Astrocyte of the hippocampus (primary cell): ENCODE data around the gene C9orf85.
A peak's percentile ranks its signal among the peaks of the same experiment; 100 is the strongest.
"Not testable (repeated sequence)": the region's sequence is repeated elsewhere in the genome, so short reads cannot be mapped to it uniquely, and the experiment has no call there.

Experiments used
- DNase-seq: peaks from one replicate; pipeline ENCODE4 v3.0.0; 2011; ENCODE audit warnings: low read depth, low spot score

Gene C9orf85

DNA sequence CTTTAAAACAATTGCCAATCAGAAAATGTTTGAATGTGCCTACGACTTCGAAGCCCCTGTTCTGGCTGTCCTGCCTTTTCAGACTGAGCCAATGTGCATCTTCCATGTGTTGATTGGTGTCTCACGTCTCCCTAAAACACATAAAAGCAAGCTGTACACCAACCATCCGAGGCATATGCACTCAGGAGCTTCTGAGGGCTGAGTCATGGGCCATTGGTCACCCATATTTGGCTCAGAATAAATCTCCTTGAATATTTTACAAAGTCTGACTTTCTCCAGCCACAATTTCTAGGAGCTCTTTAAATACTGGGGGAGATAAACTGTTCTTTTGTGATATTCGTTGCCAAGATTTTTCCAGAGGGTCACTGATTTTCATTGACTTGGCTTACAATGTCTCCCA lies 95.1 kb downstream of the C9orf85 start:
- peak; percentile 42 for DNase-seq

DNA sequence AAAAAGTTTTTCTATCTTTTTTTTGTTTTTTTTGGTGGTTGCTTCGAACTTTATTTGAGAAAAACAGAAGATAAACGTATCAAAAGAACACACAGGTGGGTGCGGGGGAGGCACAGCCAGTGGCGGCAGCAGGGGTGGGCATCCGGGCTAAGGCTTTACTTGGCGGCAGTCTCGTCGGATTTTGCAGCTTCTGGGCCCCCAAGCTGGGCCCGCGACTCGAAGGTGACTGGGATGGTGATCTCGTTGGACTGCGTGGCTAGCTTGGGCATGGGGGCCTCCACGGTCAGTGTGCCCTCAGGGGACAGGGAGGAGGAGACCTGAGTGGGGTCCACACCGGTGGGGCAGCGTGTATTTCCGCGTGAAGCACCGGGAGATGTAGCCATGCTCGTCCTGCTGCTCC lies 96.3 kb downstream of the C9orf85 start:
- DNase-seq: not testable (repeated sequence)

DNA sequence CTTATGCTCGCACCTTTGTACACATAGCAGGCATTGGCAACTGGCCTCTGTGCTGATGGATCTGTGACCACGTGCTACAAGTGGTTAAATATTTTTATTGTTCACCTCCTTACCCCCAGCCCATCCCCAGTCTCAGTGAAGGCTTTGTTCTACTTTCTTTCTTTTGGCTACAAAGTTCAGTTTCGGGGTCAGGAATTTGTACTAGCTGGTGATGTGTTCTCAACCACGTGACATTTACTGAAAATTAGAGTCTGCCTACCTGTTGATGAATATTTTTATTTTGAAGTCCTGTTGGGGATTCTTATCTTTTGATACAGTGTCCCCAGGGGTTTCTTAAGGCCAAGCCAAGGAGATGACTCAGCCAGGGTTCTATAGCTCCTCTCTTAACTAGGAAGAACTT lies 101.2 kb downstream of the C9orf85 start:
- DNase-seq: no peak

DNA sequence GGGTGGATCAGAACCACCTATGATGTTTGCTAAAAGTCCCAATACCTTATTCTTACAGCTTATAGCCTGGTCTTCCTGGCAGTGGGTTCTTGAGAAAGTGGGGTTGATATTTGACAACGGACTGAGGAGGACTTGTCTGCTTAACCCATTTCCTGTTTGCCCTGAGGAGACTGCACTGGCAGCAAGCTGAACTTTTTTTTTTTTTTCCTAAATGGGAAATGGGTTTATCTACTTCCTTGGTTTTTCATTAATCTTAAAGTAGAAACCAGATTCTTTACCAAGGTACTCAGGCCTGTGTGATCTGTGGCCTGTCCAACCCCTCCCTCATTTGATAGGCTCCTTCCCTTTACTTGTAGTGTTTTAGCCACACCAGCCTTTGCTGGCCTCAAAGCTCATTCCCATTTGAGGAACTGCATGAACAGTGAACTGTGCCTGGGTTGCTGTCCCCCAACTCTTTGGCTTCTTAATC lies 101.9 kb downstream of the C9orf85 start:
- DNase-seq: no peak

DNA sequence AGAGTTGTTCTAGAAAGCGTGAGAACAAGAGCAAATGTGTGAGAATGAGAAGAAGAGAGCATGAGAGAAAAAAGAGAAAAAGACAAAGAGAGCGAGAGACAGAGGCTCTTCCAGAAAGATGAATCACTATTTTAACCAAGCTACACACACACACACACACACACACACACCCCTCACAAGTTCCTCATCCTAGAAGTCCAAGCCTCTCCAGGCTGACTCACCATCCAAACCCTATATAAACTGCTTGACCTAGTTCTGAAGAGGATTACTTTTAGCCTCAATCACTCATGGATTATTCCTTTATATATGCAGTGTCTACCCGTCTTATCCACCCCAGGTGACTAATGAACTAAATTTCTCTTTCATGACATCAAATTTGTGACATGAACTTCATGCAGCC lies 111.4 kb downstream of the C9orf85 start:
- DNase-seq: peak; percentile 69
